H9 (cell line): ENCODE data around the gene ZNF791. TPM values are rescaled to one million over a fixed set of nuclear protein-coding genes. Genes with fewer than 3 reads are reported as not detected.
A peak's percentile ranks its signal among the peaks of the same experiment; 100 is the strongest.

Source experiments
- DNase-seq: peaks from one replicate; pipeline ENCODE4 v3.0.0-alpha.2; 2017
- H2AFZ ChIP-seq: one replicate; pipeline ENCODE4 v1.6.1; 2013; ENCODE audit warnings: mild to moderate bottlenecking, low read length, control low read depth, moderate library complexity
- H2AK5ac ChIP-seq: 2 replicates; pipeline ENCODE4 v1.6.1; 2013; ENCODE audit warnings: low read length, control low read depth, mixed read lengths; ENCODE audit not compliant: insufficient read length
- H2BK120ac ChIP-seq: one replicate; pipeline ENCODE4 v1.6.1; 2013; ENCODE audit warnings: low read depth, mild to moderate bottlenecking, low read length, control low read depth, inconsistent platforms; ENCODE audit not compliant: poor library complexity, severe bottlenecking
- H2BK12ac ChIP-seq: 2 replicates; pipeline ENCODE4 v1.6.1; 2013; ENCODE audit warnings: low read length, control low read depth, mixed read lengths, low read depth; ENCODE audit not compliant: insufficient read length
- H2BK15ac ChIP-seq: 2 replicates; pipeline ENCODE4 v1.6.1; 2013; ENCODE audit warnings: low read depth, low read length, control low read depth
- H2BK20ac ChIP-seq: one replicate; pipeline ENCODE4 v1.6.1; 2013; ENCODE audit warnings: low read depth, mild to moderate bottlenecking, low read length, control low read depth, inconsistent platforms; ENCODE audit not compliant: poor library complexity, severe bottlenecking
- H2BK5ac ChIP-seq: 2 replicates; pipeline ENCODE4 v1.6.1; 2013; ENCODE audit warnings: low read length, control low read depth, mixed read lengths; ENCODE audit not compliant: insufficient read length
- H3K14ac ChIP-seq: 2 replicates; pipeline ENCODE4 v1.6.1; 2013; ENCODE audit warnings: low read length, control low read depth; ENCODE audit not compliant: insufficient read depth
- H3K18ac ChIP-seq: 2 replicates; pipeline ENCODE4 v1.6.1; 2013; ENCODE audit warnings: low read depth, mild to moderate bottlenecking, mixed read lengths, low read length, control low read depth; ENCODE audit not compliant: insufficient read length
- H3K23ac ChIP-seq: 2 replicates; pipeline ENCODE4 v1.6.1; 2013; ENCODE audit warnings: low read length, control low read depth, mixed read lengths, low read depth; ENCODE audit not compliant: insufficient read length
- H3K23me2 ChIP-seq: 2 replicates; pipeline ENCODE4 v1.6.1; 2013; ENCODE audit warnings: low read depth, mild to moderate bottlenecking, mixed read lengths, low read length, control low read depth; ENCODE audit not compliant: insufficient read length, poor library complexity, severe bottlenecking
- H3K27ac ChIP-seq: 2 replicates; pipeline ENCODE4 v1.5.1; 2013; ENCODE audit warnings: low read length, control low read depth, mixed read lengths, low read depth; ENCODE audit not compliant: insufficient read length
- H3K27me3 ChIP-seq: 2 replicates; pipeline ENCODE4 v1.6.1; 2013; ENCODE audit warnings: low read length, control low read depth, inconsistent platforms; ENCODE audit not compliant: insufficient read depth
- H3K4ac ChIP-seq: 2 replicates; pipeline ENCODE4 v1.6.1; 2013; ENCODE audit warnings: low read depth, mild to moderate bottlenecking, control low read depth, inconsistent platforms, low read length, moderate library complexity
- H3K4me1 ChIP-seq: 2 replicates; pipeline ENCODE4 v1.6.1; 2013; ENCODE audit warnings: low read length, control low read depth, inconsistent platforms; ENCODE audit not compliant: insufficient read depth
- H3K4me2 ChIP-seq: 2 replicates; pipeline ENCODE4 v1.6.1; 2013; ENCODE audit warnings: low read length, control low read depth, mixed read lengths; ENCODE audit not compliant: insufficient read length, insufficient read depth
- H3K56ac ChIP-seq: 2 replicates; pipeline ENCODE4 v1.6.1; 2013; ENCODE audit warnings: low read depth, mild to moderate bottlenecking, mixed read lengths, low read length, control low read depth; ENCODE audit not compliant: insufficient read length
- H3K79me1 ChIP-seq: 2 replicates; pipeline ENCODE4 v1.6.1; 2013; ENCODE audit warnings: low read depth, mild to moderate bottlenecking, moderate library complexity, low read length, control low read depth, inconsistent platforms; ENCODE audit not compliant: insufficient read depth, poor library complexity, severe bottlenecking
- H3K79me2 ChIP-seq: 2 replicates; pipeline ENCODE4 v1.6.1; 2013; ENCODE audit warnings: low read length, control low read depth, inconsistent platforms; ENCODE audit not compliant: insufficient read depth
- H3K9ac ChIP-seq: 2 replicates; pipeline ENCODE4 v1.6.1; 2013; ENCODE audit warnings: low read length, control low read depth, mixed read lengths; ENCODE audit not compliant: insufficient read length; ENCODE audit errors: extremely low read depth
- H3K9me3 ChIP-seq: one replicate; pipeline ENCODE4 v1.6.1; 2013; ENCODE audit warnings: low read depth, low read length, inconsistent platforms; ENCODE audit not compliant: control insufficient read depth
- H3T11ph ChIP-seq: one replicate; pipeline ENCODE4 v1.6.1; 2013; ENCODE audit warnings: mild to moderate bottlenecking, low read length, control low read depth, inconsistent platforms
- H4K20me1 ChIP-seq: one replicate; pipeline ENCODE4 v1.6.1; 2013; ENCODE audit not compliant: control insufficient read depth, insufficient read length, insufficient read depth
- H4K5ac ChIP-seq: 2 replicates; pipeline ENCODE4 v1.6.1; 2013; ENCODE audit warnings: low read depth, mild to moderate bottlenecking, mixed read lengths, low read length, control low read depth; ENCODE audit not compliant: insufficient read length
- H4K8ac ChIP-seq: replicated peaks from 2 replicates; pipeline ENCODE4 v1.6.1; 2013; ENCODE audit warnings: low read length, control low read depth, mixed read lengths, low read depth; ENCODE audit not compliant: insufficient read length
- H4K91ac ChIP-seq: 2 replicates; pipeline ENCODE4 v1.6.1; 2013; ENCODE audit warnings: low read depth, mild to moderate bottlenecking, moderate library complexity, mixed read lengths, low read length, control low read depth; ENCODE audit not compliant: insufficient read length
- H3K27ac Mint-ChIP-seq, 3 experiments: 2 replicates in 2 of 3; 3 replicates in 1 of 3; pipeline ENCODE4 v1.8.0; 2020 to 2021; ENCODE audit warnings: mixed read lengths in 3 of 3, mild to moderate bottlenecking in 1 of 3, moderate library complexity in 1 of 3
- H3K27me3 Mint-ChIP-seq: 2 replicates; pipeline ENCODE4 v1.8.0; 2021; ENCODE audit warnings: low read depth, mild to moderate bottlenecking, moderate library complexity, mixed read lengths
- H3K36me3 Mint-ChIP-seq, 3 experiments: 2 replicates in 2 of 3; 3 replicates in 1 of 3; pipeline ENCODE4 v1.8.0; 2020 to 2021; ENCODE audit warnings: low read depth in 3 of 3, mixed read lengths in 3 of 3; ENCODE audit not compliant: insufficient read depth in 1 of 3
- H3K4me1 Mint-ChIP-seq, 2 experiments: 2 replicates each; pipeline ENCODE4 v1.8.0; 2020; ENCODE audit warnings: mixed read lengths in 2 of 2
- H3K4me3 Mint-ChIP-seq, 2 experiments: 2 replicates in 1 of 2; 3 replicates in 1 of 2; pipeline ENCODE4 v1.8.0; 2020 to 2021; ENCODE audit warnings: mild to moderate bottlenecking in 2 of 2, mixed read lengths in 2 of 2, moderate library complexity in 1 of 2
- H3K9me3 Mint-ChIP-seq, 2 experiments: 2 replicates in 1 of 2; 3 replicates in 1 of 2; pipeline ENCODE4 v1.8.0; 2020; ENCODE audit warnings: mild to moderate bottlenecking in 2 of 2, mixed read lengths in 2 of 2, moderate library complexity in 1 of 2
- CTCF ChIP-seq: fragments of 200-600 bp; sonication (generic); conservative IDR thresholded peaks from 3 replicates; pipeline ENCODE4 v1.8.0; 2021; ENCODE audit warnings: antibody characterized with exemption, mild to moderate bottlenecking
- WGBS: extraction: QIAGEN DNeasy Blood & Tissue Kit; methylation state at CpG from one replicate; pipeline ENCODE4 v1.1.7; 2013; ENCODE audit warnings: missing lambda C conversion rate, low lambda C conversion rate, mixed read lengths; ENCODE audit not compliant: insufficient read length; ENCODE audit errors: extremely low coverage; 5-methylcytosine and 5-hydroxymethylcytosine counted together
- total RNA-seq: library from RNA; stranded (reverse); gene quantifications from 2 replicates; pipeline ENCODE4 v1.2.1, GENCODE V29; 2021

ZNF791 gene
- total RNA-seq, 1 experiment from 2014 or later: 20.2 TPM

- WGBS: no CpG with 5 or more reads among the region's 24 CpGs
- Histone ChIP-seq H3K4ac (no peak overlapping the region), H3K27me3 (no peaks in the 10 kb centered on the region), H2BK120ac (no peak overlapping the region), H2AFZ (no peak overlapping the region), H4K91ac (no peak overlapping the region), H3K27ac (no peak overlapping the region), H3K9ac (peak overlapping the region; percentile 30), H3K18ac (no peak overlapping the region), H3K79me1 (no peaks in the 10 kb centered on the region), H4K8ac (no peak overlapping the region), H4K5ac (no peak overlapping the region), H3K56ac (no peak overlapping the region), H4K20me1 (no peaks in the 10 kb centered on the region), H3K9me3 (no peaks in the 10 kb centered on the region), H2AK5ac (no peak overlapping the region), H3K4me2 (peak overlapping the region; percentile 64), H3K79me2 (no peaks in the 10 kb centered on the region), H2BK5ac (no peak overlapping the region), H3T11ph (no peak overlapping the region), H2BK20ac (no peak overlapping the region), H3K23ac (no peak overlapping the region), H2BK15ac (no peak overlapping the region), H3K14ac (no peak overlapping the region), H2BK12ac (no peak overlapping the region), H3K23me2 (peaks cover 24% of the 10 kb centered on the region), H3K4me1 (no peaks in the 10 kb centered on the region)
- H3K27ac Mint-ChIP-seq: peak overlapping the region; percentile 60 to 100 (median 100); a peak in 6 of 7 replicates
- H3K27me3 Mint-ChIP-seq: peaks cover 2% of the 10 kb centered on the region
- H3K9me3 Mint-ChIP-seq: peaks cover 0 to 1% of the 10 kb centered on the region in 2 experiments; a peak in 2 of 5 replicates
- no peak for TF ChIP-seq CTCF
- peak overlapping the region; percentile 93 to 94 for H3K4me3 Mint-ChIP-seq
- H3K4me1 Mint-ChIP-seq: peaks cover 27 to 50% of the 10 kb centered on the region in 2 experiments
- peaks cover 10 to 35% (median 27%) of the 10 kb centered on the region in 3 experiments for H3K36me3 Mint-ChIP-seq
- DNase-seq: no peak
Measured at GRCh38 chr19:12668932-12669269, 58.2 kb downstream of the ZNF791 start.
